A549 treated with GW870086 at 1 μM for 4 hours (cell line): Measurements from ENCODE around the gene SUPT3H. TPM values are rescaled to one million over a fixed set of nuclear protein-coding genes. Genes with fewer than 3 reads are reported as not detected.

Experiments used
- total RNA-seq: library from RNA; stranded (reverse); fragments of 200-300 nt; extraction: Qiagen RNA extraction; gene quantifications from 5 replicates; pipeline ENCODE4 v1.2.3, GENCODE V29; 2022; ENCODE audit warnings: low read depth

Gene SUPT3H
- 2.7 to 5.3 TPM (median 4.5 TPM) in 5 replicates for total RNA-seq

GRCh38 chr6:45377554-45378333 lies at the start of gene SUPT3H:
TSS of gene SUPT3H (minus strand) at chr6:45377934.

DNA sequence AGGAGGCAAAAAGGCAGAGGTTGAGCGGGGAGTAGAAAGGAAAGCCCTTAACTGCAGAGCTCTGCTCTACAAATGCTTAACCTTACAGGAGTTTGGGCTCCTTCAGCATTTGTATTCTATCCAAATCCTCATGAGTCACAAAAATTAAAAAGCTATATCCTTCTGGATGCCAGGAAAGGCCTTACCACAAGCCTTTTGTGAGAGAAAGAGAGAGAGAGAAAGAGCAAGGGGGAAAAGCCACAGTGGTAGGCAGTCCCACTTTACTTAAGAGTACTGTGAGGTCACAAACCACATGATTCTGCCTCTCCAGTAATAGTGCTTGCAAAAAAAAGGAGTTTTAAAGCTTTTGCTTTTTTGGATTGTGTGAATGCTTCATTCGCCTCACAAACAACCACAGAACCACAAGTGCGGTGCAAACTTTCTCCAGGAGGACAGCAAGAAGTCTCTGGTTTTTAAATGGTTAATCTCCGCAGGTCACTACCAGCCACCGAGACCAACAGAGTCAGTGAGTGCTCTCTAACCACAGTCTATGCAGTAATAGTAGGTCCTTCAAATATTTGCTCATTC lies 49.7 kb downstream of the SUPT3H start, which contains the start of gene RUNX2:
Gene RUNX2 (plus strand): TSS at position 375 of the 567 bp plus-strand sequence. CDS start 397 bp downstream, outside the sequence.

Other genes starting within 250 kb of the SUPT3H start
- 1.5 to 2.0 TPM (median 1.8 TPM) in 5 replicates for gene RUNX2, start 49.6 kb downstream of the SUPT3H start, total RNA-seq